HFF-Myc (cell line): ENCODE measurements around the gene NKD1.

Source experiments
- DNase-seq: peaks from one replicate; pipeline ENCODE4 v3.0.0-alpha.2; 2011; ENCODE audit warnings: low read depth; ENCODE audit errors: extremely low read depth
- H3K4me3 ChIP-seq: replicated peaks from 2 replicates; pipeline ENCODE4 v1.5.1; 2011; ENCODE audit warnings: low read depth, mild to moderate bottlenecking, control low read depth, low read length
- CTCF ChIP-seq: IDR thresholded peaks from 2 replicates; pipeline ENCODE4 v1.5.1; 2012; ENCODE audit warnings: mild to moderate bottlenecking, low read depth, low read length, control low read depth; ENCODE audit errors: missing control alignments

Gene NKD1

GRCh38 chr16:50607051-50607431 is 58.8 kb downstream of the NKD1 start:
- no peak for TF ChIP-seq CTCF
- no peak overlapping the region for H3K4me3 ChIP-seq
- DNase-seq: no peak

GRCh38 chr16:50607447-50607846 is 59.3 kb downstream of the NKD1 start:
- TF ChIP-seq CTCF: no peak
- no peak overlapping the region for H3K4me3 ChIP-seq
- DNase-seq: no peak

- DNase-seq: no peak
- no peak for TF ChIP-seq CTCF
These were observed 59.9 kb downstream of the NKD1 start for GRCh38 chr16:50607970-50608557.

GRCh38 chr16:50609049-50609448 is 60.9 kb downstream of the NKD1 start:
- DNase-seq: no peak
- no peak for TF ChIP-seq CTCF
- no peak overlapping the region for H3K4me3 ChIP-seq

More at GRCh38 chr16:50607970-50608557, 59.9 kb downstream of the NKD1 start:
- no peak overlapping the region for H3K4me3 ChIP-seq

GRCh38 chr16:50609471-50609870 is 61.3 kb downstream of the NKD1 start:
- no peak overlapping the region for H3K4me3 ChIP-seq
- no peak for TF ChIP-seq CTCF
- DNase-seq: no peak

GRCh38 chr16:50610331-50611262 is 62.4 kb downstream of the NKD1 start:
- TF ChIP-seq CTCF: no peak
- H3K4me3 ChIP-seq: no peak overlapping the region
- DNase-seq: no peak
